HG02973 (cell line): ENCODE measurements around the gene SSRP1.
"Not testable (repeated sequence)": the region's sequence is repeated elsewhere in the genome, so short reads cannot be mapped to it uniquely, and the experiment has no call there.

Experiments
- ATAC-seq: cut with Tn5 transposase; IDR thresholded peaks from one replicate; pipeline ENCODE4 v1.9.1; 2021; ENCODE audit warnings: moderate library complexity; ENCODE audit not compliant: unreplicated experiment

SSRP1 gene, protein sequence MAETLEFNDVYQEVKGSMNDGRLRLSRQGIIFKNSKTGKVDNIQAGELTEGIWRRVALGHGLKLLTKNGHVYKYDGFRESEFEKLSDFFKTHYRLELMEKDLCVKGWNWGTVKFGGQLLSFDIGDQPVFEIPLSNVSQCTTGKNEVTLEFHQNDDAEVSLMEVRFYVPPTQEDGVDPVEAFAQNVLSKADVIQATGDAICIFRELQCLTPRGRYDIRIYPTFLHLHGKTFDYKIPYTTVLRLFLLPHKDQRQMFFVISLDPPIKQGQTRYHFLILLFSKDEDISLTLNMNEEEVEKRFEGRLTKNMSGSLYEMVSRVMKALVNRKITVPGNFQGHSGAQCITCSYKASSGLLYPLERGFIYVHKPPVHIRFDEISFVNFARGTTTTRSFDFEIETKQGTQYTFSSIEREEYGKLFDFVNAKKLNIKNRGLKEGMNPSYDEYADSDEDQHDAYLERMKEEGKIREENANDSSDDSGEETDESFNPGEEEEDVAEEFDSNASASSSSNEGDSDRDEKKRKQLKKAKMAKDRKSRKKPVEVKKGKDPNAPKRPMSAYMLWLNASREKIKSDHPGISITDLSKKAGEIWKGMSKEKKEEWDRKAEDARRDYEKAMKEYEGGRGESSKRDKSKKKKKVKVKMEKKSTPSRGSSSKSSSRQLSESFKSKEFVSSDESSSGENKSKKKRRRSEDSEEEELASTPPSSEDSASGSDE

GRCh38 chr11:57335343-57336110 lies at the start of gene SSRP1:
TSS of gene SSRP1 (minus strand) at chr11:57335892. CDS start at chr11:57335121, 771 bp downstream.
- ATAC-seq: peak; percentile 98

GRCh38 chr11:57380975-57381374 lies 45.3 kb upstream of the SSRP1 start, which contains the start of gene PRG3:
TSS of gene PRG3 (minus strand) at chr11:57381150. CDS start at chr11:57380708, 442 bp downstream.
- no peak for ATAC-seq

DNA sequence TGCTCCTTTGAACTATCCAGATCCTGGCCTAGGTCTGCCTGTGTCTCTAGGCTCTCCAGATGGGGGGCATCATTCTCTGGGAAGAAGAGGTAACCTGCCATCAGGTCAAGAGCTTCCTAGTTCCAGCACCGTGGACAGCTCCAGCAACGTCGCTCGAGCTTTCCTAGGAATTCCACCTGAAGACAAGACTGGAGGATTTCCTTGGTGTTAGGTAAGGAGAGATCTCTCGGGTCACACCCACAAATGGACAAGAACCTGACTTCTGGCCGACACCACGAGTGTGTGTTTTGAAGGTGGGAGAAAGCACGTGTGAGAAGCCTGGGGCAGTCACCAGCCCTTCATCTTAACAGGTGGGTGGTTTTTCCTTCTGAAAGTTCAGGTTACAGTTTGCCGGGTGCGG lies 44.0 kb upstream of the SSRP1 start:
- no peak for ATAC-seq

- no peak for ATAC-seq
These were observed 42.5 kb upstream of the SSRP1 start for GRCh38 chr11:57378186-57378585.

DNA sequence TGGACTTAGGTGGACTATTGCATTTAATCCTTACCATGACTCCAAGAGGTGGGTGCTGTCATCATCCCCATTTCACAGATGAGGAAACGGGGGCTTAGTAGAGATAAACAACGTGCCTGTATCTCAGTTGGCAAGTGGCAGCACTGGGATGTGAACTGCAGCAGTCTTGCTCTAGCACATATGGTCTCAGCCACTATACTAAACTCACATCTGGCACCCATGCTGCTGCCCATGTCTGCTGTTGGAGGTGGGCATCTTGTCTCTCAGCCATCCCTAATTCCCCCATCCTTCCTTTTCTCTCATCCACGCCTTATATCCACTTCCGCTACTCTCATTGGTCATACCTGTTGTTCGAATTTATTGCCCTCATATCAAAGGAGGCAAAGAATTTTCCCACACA lies 41.4 kb upstream of the SSRP1 start:
- no peak for ATAC-seq

GRCh38 chr11:57376095-57377090 lies 40.7 kb upstream of the SSRP1 start:
- no peak for ATAC-seq

- no peak for ATAC-seq
These were observed 39.8 kb upstream of the SSRP1 start for GRCh38 chr11:57375490-57375889.

GRCh38 chr11:57374966-57375365 lies 39.3 kb upstream of the SSRP1 start:
- ATAC-seq: no peak

- no peak for ATAC-seq
These were observed 37.5 kb upstream of the SSRP1 start for GRCh38 chr11:57373146-57373545.

DNA sequence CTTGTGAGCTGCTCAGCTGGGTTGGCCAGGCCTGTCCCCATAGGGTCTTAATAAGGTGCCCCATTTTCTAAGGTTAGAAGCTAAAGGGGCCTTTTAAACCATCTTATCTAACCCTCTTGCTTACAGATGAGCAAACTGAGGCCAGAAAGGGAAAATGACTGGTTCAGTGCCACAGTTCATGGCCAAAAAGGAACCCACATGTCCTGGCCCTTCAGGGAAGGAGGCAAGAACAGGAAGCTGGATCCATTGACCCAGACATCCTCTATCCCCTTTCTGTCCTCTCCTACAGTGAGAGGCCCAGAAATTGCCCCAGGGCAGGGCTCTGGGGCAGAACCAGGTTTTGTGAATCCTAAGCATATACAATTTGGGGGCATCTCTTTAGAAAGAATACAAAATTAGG lies 35.2 kb upstream of the SSRP1 start:
- ATAC-seq: no peak

- ATAC-seq: no peak
These were observed 34.6 kb upstream of the SSRP1 start for GRCh38 chr11:57370251-57370650.

- ATAC-seq: no peak
These were observed 33.1 kb upstream of the SSRP1 start for GRCh38 chr11:57368845-57369232.

DNA sequence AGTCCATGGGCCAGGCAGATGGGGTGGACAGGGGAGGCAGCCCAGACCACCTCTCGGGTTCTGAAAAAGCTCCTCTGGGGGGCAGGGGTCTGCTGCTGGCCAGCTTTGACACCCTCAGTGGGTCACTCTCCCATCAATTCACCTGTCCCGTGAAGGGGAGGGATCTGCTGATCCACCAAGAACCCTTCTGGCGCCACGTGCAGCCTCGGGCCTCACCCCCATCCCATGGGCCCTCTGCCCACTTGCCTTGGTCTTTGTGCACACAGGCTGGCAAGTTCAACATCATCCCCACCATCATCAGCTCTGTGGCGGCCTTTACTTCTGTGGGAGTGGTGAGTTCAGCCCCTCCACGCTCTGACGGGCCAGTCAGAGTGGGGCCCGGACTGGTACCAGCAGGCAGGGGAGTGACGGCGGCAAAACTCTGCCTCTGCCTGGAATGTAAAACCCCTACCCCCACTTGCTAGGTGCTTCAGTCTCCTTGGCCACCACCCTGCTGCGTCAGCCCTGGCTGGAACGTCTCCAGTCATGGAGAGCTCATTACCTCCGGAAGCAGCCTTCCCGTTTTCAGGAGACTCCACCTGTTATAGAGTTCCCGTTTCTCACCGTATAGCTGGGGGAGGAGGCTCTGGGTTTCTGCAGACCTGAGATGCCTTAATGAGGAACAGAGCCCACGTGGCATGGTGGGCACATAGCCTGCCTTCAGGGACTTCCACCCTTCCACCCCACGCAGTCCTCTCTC lies 32.6 kb upstream of the SSRP1 start:
- no peak for ATAC-seq

DNA sequence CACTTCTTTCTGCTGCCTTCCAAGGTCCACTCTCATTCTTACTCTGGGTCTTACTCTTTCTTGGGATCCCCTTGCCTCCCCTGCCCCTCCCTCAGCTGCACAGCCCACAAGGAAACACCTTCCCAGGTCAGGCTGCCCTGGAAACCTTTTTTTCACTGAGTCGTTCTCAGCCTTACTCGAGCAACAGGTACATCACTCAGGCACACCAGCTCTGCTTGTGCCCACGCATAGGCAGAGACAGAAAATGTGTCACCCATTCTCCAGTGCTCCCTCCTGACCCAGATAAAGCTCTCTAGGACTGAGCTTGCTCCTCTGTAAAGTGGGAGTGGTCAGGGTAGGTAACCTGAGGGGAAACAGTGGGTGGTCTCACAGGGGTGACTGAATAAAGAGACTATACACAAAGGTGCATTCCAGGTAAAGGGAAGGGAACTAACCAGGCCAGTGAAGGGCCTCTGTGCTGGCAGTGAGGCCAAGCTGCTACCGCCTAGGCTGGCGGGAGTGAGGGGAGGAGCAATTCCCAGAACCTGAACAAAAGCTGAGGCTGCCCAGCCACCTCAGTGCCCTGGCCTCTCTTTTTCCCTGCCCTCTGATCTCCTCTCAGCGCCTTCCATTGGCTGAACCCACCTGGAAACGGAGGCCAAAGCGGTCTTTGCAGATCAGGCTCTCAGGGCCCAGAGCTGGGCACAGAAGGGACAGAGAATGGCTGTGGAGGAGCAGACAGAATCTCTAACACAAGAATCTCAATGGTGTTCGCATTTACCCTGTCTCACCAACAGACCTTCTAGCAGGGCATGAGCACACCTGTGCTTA lies 29.4 kb upstream of the SSRP1 start:
- no peak for ATAC-seq

DNA sequence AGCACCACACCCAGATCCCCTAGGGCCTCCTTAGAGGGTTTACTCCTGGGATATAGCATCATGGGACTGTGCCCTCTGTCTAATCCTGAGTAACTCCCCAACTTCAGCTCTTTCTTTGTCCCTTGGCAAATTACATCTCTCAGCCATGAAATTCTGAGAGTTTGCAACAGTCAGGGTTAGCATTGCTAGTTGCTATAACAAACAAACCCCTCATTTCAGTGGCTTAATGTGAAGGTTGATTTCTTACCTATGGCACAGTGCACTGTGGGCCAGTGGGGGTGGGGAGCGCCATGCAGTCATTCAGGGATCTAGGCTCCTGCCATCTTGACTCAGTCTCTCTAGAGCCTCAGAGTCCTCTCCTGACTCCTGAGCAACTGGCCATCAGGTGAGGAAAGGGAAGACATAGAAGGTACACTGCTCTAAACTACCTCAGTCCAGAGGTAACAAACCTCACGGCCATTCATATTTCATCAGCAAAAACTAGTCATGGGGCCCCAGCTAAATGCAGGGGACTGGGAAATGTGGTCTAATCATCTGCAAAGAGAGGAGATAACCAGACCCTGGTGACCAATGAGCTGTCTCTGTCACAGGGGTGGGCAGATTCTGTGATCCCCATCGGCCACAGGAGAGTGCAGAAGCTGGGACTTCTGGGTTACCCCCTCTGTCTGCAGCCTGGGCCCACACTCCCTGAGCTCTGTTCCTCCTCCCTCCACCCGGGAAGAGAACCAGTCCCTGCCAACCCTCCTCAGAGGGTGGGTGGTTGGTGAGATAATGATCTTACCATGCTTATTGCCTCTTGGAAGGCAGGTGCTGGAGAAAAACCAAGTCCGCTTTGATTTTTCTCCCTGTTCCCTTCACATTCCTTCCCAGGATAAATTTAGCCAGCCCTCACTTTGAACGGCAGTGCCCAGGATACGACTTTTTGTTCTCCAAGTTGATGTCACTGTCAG lies 27.7 kb upstream of the SSRP1 start:
- ATAC-seq: no peak

GRCh38 chr11:57361926-57362325 lies 26.2 kb upstream of the SSRP1 start:
- no peak for ATAC-seq

GRCh38 chr11:57361420-57361819 lies 25.7 kb upstream of the SSRP1 start:
- ATAC-seq: not testable (repeated sequence)

DNA sequence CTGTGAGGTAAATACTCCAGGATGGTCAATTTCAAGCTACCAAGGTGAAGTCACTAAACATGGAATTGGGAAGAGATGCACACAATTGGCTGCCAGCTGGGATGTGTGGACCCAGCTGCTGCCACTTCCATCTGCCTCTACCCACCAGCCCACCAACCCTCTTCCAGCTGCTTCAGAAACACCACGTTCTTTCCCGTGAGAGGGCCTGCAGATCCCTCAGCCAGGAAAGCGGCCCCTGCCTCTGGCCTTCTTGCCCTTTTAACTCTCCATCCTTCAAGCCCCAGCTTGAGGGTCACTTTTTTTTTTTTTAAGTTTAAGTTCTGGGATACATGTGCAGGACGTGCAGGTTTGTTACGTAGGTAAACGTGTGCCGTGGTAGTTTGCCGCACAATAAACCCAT lies 25.3 kb upstream of the SSRP1 start:
- ATAC-seq: no peak
